WTC11 (cell line): Measurements from ENCODE around the gene NOX5. TPM values are rescaled to one million over a fixed set of nuclear protein-coding genes. Genes with fewer than 3 reads are reported as not detected.

ENCODE experiments used
- ATAC-seq: fragments of 200-7000 bp; cut with Tn5 transposase; 2 replicates; pipeline ENCODE4 v1.10.0; 2021; ENCODE audit warnings: mild to moderate bottlenecking, moderate library complexity
- CTCF ChIA-PET: fragments of 300-600 bp; sonication (Branson Sonifier 250); formaldehyde crosslinking; loops from one replicate; lab custom pipeline; 2021; ENCODE audit warnings: antibody characterized with exemption; lab: Charles Lee
- POLR2A ChIA-PET: fragments of 350-600 bp; sonication (Branson Sonifier 250); formaldehyde crosslinking; loops from one replicate; lab custom pipeline; 2021; ENCODE audit warnings: antibody characterized with exemption; lab: Charles Lee
- DNase-seq: peaks from one replicate; pipeline ENCODE4 v3.0.0; 2021; ENCODE audit warnings: low spot score
- H3K27ac Mint-ChIP-seq: 2 replicates; pipeline ENCODE4 v1.8.0; 2021; ENCODE audit warnings: mixed read lengths
- H3K27me3 Mint-ChIP-seq: 2 replicates; pipeline ENCODE4 v1.8.0; 2021; ENCODE audit warnings: low read depth, mild to moderate bottlenecking, moderate library complexity, mixed read lengths
- H3K36me3 Mint-ChIP-seq: 2 replicates; pipeline ENCODE4 v1.8.0; 2021; ENCODE audit warnings: mixed read lengths
- H3K4me1 Mint-ChIP-seq: 2 replicates; pipeline ENCODE4 v1.8.0; 2022; ENCODE audit warnings: mixed read lengths
- H3K4me3 Mint-ChIP-seq: 2 replicates; pipeline ENCODE4 v1.8.0; 2021; ENCODE audit warnings: mild to moderate bottlenecking, moderate library complexity, mixed read lengths
- H3K9me3 Mint-ChIP-seq: 2 replicates; pipeline ENCODE4 v1.8.0; 2021; ENCODE audit warnings: mixed read lengths
- ATF3 ChIP-seq: sonication (generic); formaldehyde crosslinking; conservative IDR thresholded peaks from 2 replicates; pipeline ENCODE4 v1.8.1; 2022; ENCODE audit warnings: mild to moderate bottlenecking, missing genetic modification reagents
- CREB1 ChIP-seq: sonication (generic); formaldehyde crosslinking; IDR thresholded peaks from 2 replicates; pipeline ENCODE4 v1.8.0; 2023; ENCODE audit warnings: mild to moderate bottlenecking, missing genetic modification reagents
- ETV6 ChIP-seq: sonication (generic); formaldehyde crosslinking; IDR thresholded peaks from 2 replicates; pipeline ENCODE4 v1.8.1; 2022; ENCODE audit warnings: mild to moderate bottlenecking, missing genetic modification reagents
- GABPB1 ChIP-seq: sonication (generic); formaldehyde crosslinking; IDR thresholded peaks from 2 replicates; pipeline ENCODE4 v1.8.1; 2023; ENCODE audit warnings: mild to moderate bottlenecking, missing genetic modification reagents
- JAZF1 ChIP-seq: fragments of 250-450 bp; sonication (Bioruptor Pico); IDR thresholded peaks from 2 replicates; pipeline ENCODE4 v1.9.0; 2021; ENCODE audit warnings: moderate library complexity, mild to moderate bottlenecking, inconsistent platforms
- PREB ChIP-seq: sonication (generic); formaldehyde crosslinking; IDR thresholded peaks from 2 replicates; pipeline ENCODE4 v1.8.1; 2022; ENCODE audit warnings: mild to moderate bottlenecking, missing genetic modification reagents, moderate library complexity, borderline replicate concordance
- SMAD3 ChIP-seq: sonication (generic); formaldehyde crosslinking; IDR thresholded peaks from 2 replicates; pipeline ENCODE4 v1.8.0; 2022; ENCODE audit warnings: missing genetic modification reagents, mild to moderate bottlenecking, borderline replicate concordance
- TEAD1 ChIP-seq: sonication (generic); formaldehyde crosslinking; IDR thresholded peaks from 2 replicates; pipeline ENCODE4 v1.8.0; 2022; ENCODE audit warnings: mild to moderate bottlenecking, missing genetic modification reagents
- TEAD4 ChIP-seq: sonication (generic); formaldehyde crosslinking; IDR thresholded peaks from 2 replicates; pipeline ENCODE4 v1.8.0; 2022; ENCODE audit warnings: mild to moderate bottlenecking, missing genetic modification reagents
- ZNF263 ChIP-seq: sonication (generic); formaldehyde crosslinking; IDR thresholded peaks from 2 replicates; pipeline ENCODE4 v1.8.1; 2022; ENCODE audit warnings: low read depth, mild to moderate bottlenecking, moderate library complexity, missing genetic modification reagents
- ZNF396 ChIP-seq: fragments of 250-450 bp; sonication (Bioruptor Pico); IDR thresholded peaks from 2 replicates; pipeline ENCODE4 v1.8.0; 2021; ENCODE audit warnings: mild to moderate bottlenecking, moderate library complexity, borderline replicate concordance
- ZNF532 ChIP-seq: fragments of 250-450 bp; sonication (Bioruptor Pico); IDR thresholded peaks from 2 replicates; pipeline ENCODE4 v1.9.0; 2021; ENCODE audit warnings: mild to moderate bottlenecking, borderline replicate concordance
- ZNF671 ChIP-seq: fragments of 250-450 bp; sonication (Bioruptor Pico); IDR thresholded peaks from 2 replicates; pipeline ENCODE4 v1.8.0; 2021; ENCODE audit warnings: mild to moderate bottlenecking
- ZSCAN18 ChIP-seq: fragments of 250-450 bp; sonication (Bioruptor Pico); IDR thresholded peaks from 2 replicates; pipeline ENCODE4 v2.1.2; 2022; ENCODE audit warnings: mild to moderate bottlenecking, moderate library complexity
- total RNA-seq: library from RNA; stranded (reverse); gene quantifications from 3 replicates; pipeline ENCODE4 v1.2.3, GENCODE V29; 2021

The NOX5 gene
- total RNA-seq, 1 experiment from 2014 or later = not detected

- TF ChIP-seq CREB1 (CRISPR knock-in tag) = no peak
- no peak for TF ChIP-seq ZNF263 (CRISPR knock-in tag)
- ChIA-PET POLR2A (interaction anchor here (0.6 to 1.0 kb wide), 2 partner anchors 9 to 10 kb away, joined by 3 read pairs; no protein-coding TSS in a partner anchor), CTCF (interaction anchor here (0.6 to 1.8 kb wide), 9 partner anchors 9 to 314 kb away, joined by 3 to 8 read pairs (median 3); partner anchors contain the start of gene GLCE)
- Mint-ChIP-seq H3K27ac (peak overlapping the region; percentile 8; the same call in 1 of the 2 replicates), H3K27me3 (peaks cover 7% of the 10 kb centered on the region; the same call in 1 of the 2 replicates), H3K36me3 (no peaks in the 10 kb centered on the region), H3K4me3 (no peak overlapping the region), H3K4me1 (peaks cover 67% of the 10 kb centered on the region), H3K9me3 (no peaks in the 10 kb centered on the region)
- DNase-seq = peak; percentile 45
- ATAC-seq = peak; percentile 92
Observed at GRCh38 chr15:69080295-69081248, 66.1 kb downstream of the NOX5 start.

GRCh38 chr15:69081310-69082004 is 67.0 kb downstream of the NOX5 start:
- H3K4me3 Mint-ChIP-seq = no peak overlapping the region
- H3K4me1 Mint-ChIP-seq = peaks cover 67% of the 10 kb centered on the region
- H3K9me3 Mint-ChIP-seq = no peaks in the 10 kb centered on the region
- peak overlapping the region; percentile 8; the same call in 1 of the 2 replicates for H3K27ac Mint-ChIP-seq
- H3K27me3 Mint-ChIP-seq = peaks cover 8% of the 10 kb centered on the region; the same call in 1 of the 2 replicates
- TF ChIP-seq TEAD1 = 0 out of 2 replicates have a peak, but pooled peaks have one; percentile 28
- peak; percentile 56; the same call in 1 of the 2 replicates for TF ChIP-seq TEAD4
- no peak for TF ChIP-seq ZNF671 (CRISPR knock-in tag)
- ChIA-PET CTCF (interaction anchor here (0.6 to 1.8 kb wide), 10 partner anchors 13 to 313 kb away, joined by 3 to 8 read pairs (median 3); partner anchors contain the start of gene GLCE), POLR2A (interaction anchor here (0.5 to 1.0 kb wide), 3 partner anchors 9 to 161 kb away, joined by 3 to 4 read pairs (median 3); no protein-coding TSS in a partner anchor)
- ATAC-seq = peak; percentile 65
- H3K36me3 Mint-ChIP-seq = no peaks in the 10 kb centered on the region
- DNase-seq = peak; percentile 29

GRCh38 chr15:69082021-69082502 is 67.6 kb downstream of the NOX5 start:
- Mint-ChIP-seq H3K36me3 (no peaks in the 10 kb centered on the region), H3K4me3 (no peak overlapping the region), H3K27me3 (peaks cover 13% of the 10 kb centered on the region), H3K4me1 (peaks cover 71% of the 10 kb centered on the region), H3K9me3 (no peaks in the 10 kb centered on the region), H3K27ac (no peak overlapping the region)
- DNase-seq = no peak
- TF ChIP-seq SMAD3 (CRISPR knock-in tag) (no peak), PREB (no peak), GABPB1 (no peak), ETV6 (CRISPR knock-in tag) (no peak), JAZF1 (CRISPR knock-in tag) (no peak), ATF3 (CRISPR knock-in tag) (no peak), ZNF396 (no peak), ZNF532 (CRISPR knock-in tag) (no peak), ZSCAN18 (CRISPR knock-in tag) (no peak)
- ATAC-seq = no peak
- POLR2A ChIA-PET = interaction anchor here (0.5 to 1.0 kb wide), 3 partner anchors 8 to 161 kb away, joined by 3 to 4 read pairs (median 3); no protein-coding TSS in a partner anchor
- CTCF ChIA-PET = interaction anchor here (0.6 to 1.8 kb wide), 5 partner anchors 14 to 313 kb away, joined by 3 to 8 read pairs (median 3); no protein-coding TSS in a partner anchor
